ENCODE results near the gene GUCY1A1.

Gene GUCY1A1

GRCh38 chr4:155777971-155778735 lies 111.5 kb downstream of the GUCY1A1 start:
- no peak overlapping the region for H3K4me3 ChIP-seq (ENCODE audit: low read depth, low read length)
- H3K27ac ChIP-seq: no peak overlapping the region
- no peak for TF ChIP-seq CTCF (IDR thresholded peaks at IDR 0.05; ENCODE audit: low read depth, low read length)
- DNase-seq: no peak
- no peaks in the 10 kb centered on the region for H3K27me3 ChIP-seq (ENCODE audit: insufficient read depth, low read depth, severe bottlenecking)
- no peaks in the 10 kb centered on the region for H3K36me3 ChIP-seq
- no peaks in the 10 kb centered on the region for H3K9me3 ChIP-seq (ENCODE audit: severe bottlenecking)

- H3K27ac ChIP-seq: no peak overlapping the region
Measured at GRCh38 chr4:155780775-155781174, 114.1 kb downstream of the GUCY1A1 start.

GRCh38 chr4:155781249-155781831 lies 114.7 kb downstream of the GUCY1A1 start:
- Histone ChIP-seq H3K27ac (no peak overlapping the region), H3K36me3 (no peaks in the 10 kb centered on the region), H3K27me3 (ENCODE audit: insufficient read depth, low read depth, severe bottlenecking) (no peaks in the 10 kb centered on the region), H3K9me3 (ENCODE audit: severe bottlenecking) (no peaks in the 10 kb centered on the region), H3K4me3 (ENCODE audit: low read depth, low read length) (no peak overlapping the region)
- DNase-seq: no peak
- no peak for TF ChIP-seq CTCF (IDR thresholded peaks at IDR 0.05; ENCODE audit: low read depth, low read length)

More at GRCh38 chr4:155780775-155781174, 114.1 kb downstream of the GUCY1A1 start:
- TF ChIP-seq CTCF (IDR thresholded peaks at IDR 0.05; ENCODE audit: low read depth, low read length): no peak
- Histone ChIP-seq H3K27me3 (ENCODE audit: insufficient read depth, low read depth, severe bottlenecking) (no peaks in the 10 kb centered on the region), H3K4me3 (ENCODE audit: low read depth, low read length) (no peak overlapping the region), H3K36me3 (no peaks in the 10 kb centered on the region), H3K9me3 (ENCODE audit: severe bottlenecking) (no peaks in the 10 kb centered on the region)
- DNase-seq: no peak
